Activated CD4-positive, alpha-beta T cell treated with anti-CD3 and anti-CD28 coated beads, Interleukin-2, amount 50 U/mL, for 24 hours (primary cell): ENCODE data around the gene PEX12.
"Not testable (repeated sequence)": the region's sequence is repeated elsewhere in the genome, so short reads cannot be mapped to it uniquely, and the experiment has no call there.

Experiments
- DNase-seq, 2 donors: peaks; one replicate each; pipeline ENCODE4 v3.0.0-alpha.2; 2020; ENCODE audit warnings: low read depth in 1 of 2, low spot score in 1 of 2

Gene PEX12

GRCh38 chr17:35578197-35578928 is at the start of gene PEX12:
Gene PEX12 (minus strand): TSS chr17:35578571. CDS start chr17:35578021, 550 bp downstream.
- peak; percentile 64 to 88 for DNase-seq

- no peak for DNase-seq
These were observed 49.0 kb upstream of the PEX12 start for GRCh38 chr17:35627417-35627816.

GRCh38 chr17:35621768-35622167 is 43.4 kb upstream of the PEX12 start:
- no peak for DNase-seq

GRCh38 chr17:35618628-35619027 is 40.3 kb upstream of the PEX12 start:
- no peak for DNase-seq

DNA sequence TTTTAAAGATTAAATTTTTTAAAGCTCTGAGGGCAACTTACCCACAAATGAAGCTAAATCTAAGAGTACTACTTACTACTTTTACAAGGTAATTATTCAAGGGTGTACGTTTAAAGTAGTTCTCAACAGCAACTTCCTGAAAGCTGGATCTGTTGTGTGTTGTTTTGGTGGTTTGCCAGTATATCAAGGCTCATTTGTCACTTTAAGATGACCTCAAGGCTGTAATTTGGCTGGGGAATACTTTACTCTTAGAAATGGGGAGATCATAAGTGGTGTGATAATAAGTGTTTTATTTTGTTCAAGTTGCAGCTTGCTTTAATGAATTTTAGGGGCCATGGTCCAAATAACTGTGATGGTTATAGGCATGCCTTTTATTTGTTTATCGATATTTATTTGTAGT is 39.1 kb upstream of the PEX12 start:
- DNase-seq: no peak

DNA sequence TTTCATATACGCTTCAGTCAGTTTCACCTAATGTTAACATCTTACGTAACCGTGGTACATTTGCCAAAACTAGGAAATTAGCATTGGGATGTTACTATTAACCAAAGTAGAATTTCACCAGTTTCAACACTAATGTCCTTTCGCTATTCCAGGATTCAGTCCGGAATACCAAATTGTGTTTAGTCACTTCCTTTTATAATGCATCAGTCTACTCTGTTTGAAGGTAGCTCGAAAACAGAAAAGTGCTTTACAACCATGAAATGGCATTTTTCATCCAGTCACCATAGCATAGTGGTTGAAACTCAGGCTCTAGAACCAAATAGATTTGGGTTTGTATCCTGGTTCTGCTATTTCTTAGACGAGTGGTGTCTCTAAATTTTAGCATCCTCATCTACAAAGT is 38.2 kb upstream of the PEX12 start:
- no peak for DNase-seq

- DNase-seq: no peak
These were observed 36.4 kb upstream of the PEX12 start for GRCh38 chr17:35614810-35615209.

DNA sequence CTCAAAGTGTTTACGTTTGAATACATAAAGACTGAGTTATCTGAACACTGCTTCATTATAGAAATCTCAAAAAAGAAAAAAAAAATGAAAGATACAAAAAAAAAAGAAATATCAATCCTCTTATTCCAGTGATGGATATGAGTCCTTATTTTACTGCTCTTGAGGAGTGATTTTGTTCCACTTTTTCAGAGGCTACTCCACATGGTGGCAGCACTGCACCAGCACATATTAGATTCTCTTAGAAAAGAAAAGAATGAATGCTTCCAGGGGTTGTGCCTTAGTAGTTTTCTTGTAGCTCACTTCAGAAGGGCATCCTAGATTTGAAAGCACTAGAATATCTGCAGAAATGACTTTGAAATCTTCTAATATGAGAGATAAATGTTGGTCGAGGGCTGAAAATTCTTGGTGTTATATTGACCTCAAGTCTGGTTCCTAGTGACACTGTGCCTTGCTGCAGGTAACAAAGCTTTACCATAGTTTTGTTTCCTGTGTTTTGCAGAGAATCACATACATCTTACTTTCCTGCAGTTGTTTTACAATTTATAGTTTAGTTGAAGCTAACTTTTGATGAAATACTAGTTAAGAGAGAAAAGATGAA is 34.7 kb upstream of the PEX12 start:
- no peak for DNase-seq

- not testable (repeated sequence) for DNase-seq
These were observed 32.4 kb upstream of the PEX12 start for GRCh38 chr17:35610746-35611145.

- no peak for DNase-seq
These were observed 31.5 kb upstream of the PEX12 start for GRCh38 chr17:35609831-35610230.

- no peak for DNase-seq
These were observed 29.0 kb upstream of the PEX12 start for GRCh38 chr17:35607239-35607847.

GRCh38 chr17:35605678-35606077 is 27.3 kb upstream of the PEX12 start:
- no peak for DNase-seq

GRCh38 chr17:35603674-35604073 is 25.3 kb upstream of the PEX12 start:
- DNase-seq: no peak

GRCh38 chr17:35597604-35598003 is 19.2 kb upstream of the PEX12 start:
- no peak for DNase-seq

- no peak for DNase-seq
These were observed 18.3 kb upstream of the PEX12 start for GRCh38 chr17:35596530-35597233.

- no peak for DNase-seq
These were observed 17.7 kb upstream of the PEX12 start for GRCh38 chr17:35596072-35596471.

DNA sequence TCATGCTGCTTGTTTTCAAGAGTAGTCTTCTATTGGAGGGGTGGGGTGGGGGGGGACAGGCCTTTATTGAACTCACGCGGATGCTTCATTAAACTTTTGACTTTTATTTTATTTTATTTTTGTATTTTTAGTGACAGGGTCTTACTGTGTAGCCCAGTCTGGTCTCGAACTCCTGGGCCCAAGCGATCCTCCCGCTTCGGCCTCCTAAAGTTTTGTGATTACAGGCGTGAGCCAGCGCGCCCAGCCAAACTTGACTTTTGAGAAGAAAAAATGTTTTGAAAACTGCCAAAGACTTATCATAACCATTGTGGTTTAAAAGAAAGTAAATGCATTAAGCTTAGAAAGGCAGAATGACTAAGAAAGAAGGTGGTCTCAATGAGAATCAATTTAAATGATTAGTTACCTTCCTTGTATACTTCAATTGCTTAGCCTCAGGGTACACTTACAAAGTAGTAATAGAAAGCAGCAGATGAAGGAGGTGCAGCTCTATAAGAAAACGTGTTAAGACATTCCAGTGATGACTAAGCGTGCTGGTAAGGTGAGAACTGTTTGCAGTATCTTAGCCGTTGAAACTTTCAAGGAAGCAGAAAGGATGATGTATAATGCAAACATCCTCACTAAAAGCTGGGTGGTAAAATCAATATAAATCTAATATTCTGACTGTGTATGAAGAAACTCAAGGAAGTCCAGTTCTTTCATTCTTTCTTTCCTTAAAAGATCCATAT is 10.0 kb upstream of the PEX12 start:
- DNase-seq: peak in 1 of 2 donors; percentile 29

DNA sequence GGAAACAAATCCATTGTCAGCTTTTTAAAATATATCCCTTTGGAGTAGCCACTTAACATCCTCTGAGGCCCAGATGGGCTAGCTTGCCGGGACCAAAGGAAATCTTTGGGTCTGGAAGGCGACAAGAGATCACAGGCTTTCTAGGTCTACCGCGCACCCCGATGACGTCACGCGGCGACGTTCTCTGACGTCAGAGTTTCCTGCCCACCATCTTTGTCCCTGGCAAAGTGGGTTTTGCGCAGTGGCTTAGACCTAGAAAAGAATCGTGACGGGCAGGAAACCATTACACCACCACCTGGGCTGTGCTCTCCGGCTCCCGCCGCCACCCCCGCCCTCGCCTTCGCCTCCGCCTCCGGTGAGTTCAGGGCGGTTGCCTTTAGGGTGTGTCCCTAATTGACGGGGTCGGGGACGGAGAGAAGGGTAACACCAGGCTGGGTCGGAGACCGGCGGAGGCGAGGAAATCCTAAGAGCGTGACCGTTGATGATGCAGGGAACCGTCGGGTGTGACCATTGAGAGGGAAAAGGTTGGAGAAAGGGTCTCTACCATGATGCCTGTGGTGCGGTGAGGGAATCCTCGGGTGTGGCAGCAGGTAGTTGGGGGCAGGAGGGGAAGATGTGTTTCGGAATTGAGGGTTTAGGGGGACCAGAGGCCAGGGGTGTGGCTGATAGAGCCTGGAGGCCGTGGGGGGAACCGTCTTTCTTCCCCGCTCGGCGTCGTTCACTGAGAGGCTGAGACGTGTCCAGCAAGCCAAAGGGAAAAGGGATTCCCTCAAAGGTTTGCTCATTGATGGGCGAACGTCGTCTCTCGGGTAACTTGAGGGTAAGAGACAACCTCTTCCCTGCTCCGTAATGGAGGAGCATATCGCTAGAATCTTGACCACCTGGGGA is 8.9 kb upstream of the PEX12 start, which contains the start of gene AP2B1:
Gene AP2B1, plus strand, starts transcription at position 249 of the 888 bp plus-strand sequence. CDS start 6,709 bp downstream, outside the sequence.
- peak; percentile 95 to 100 for DNase-seq

- no peak for DNase-seq
These were observed 8.2 kb upstream of the PEX12 start for GRCh38 chr17:35586569-35587073.

- no peak for DNase-seq
These were observed 5.7 kb upstream of the PEX12 start for GRCh38 chr17:35584061-35584460.
